GM18909 (cell line): ENCODE measurements around the gene KMT2E.

Experiments used
- ATAC-seq: cut with Tn5 transposase; IDR thresholded peaks from one replicate; pipeline ENCODE4 v1.9.1; 2021; ENCODE audit warnings: mild to moderate bottlenecking; ENCODE audit not compliant: unreplicated experiment, poor library complexity

Gene KMT2E

GRCh38 chr7:105153531-105153930, 139.5 kb downstream of the KMT2E start:
- ATAC-seq = no peak

GRCh38 chr7:105154084-105154483, 140.1 kb downstream of the KMT2E start:
- no peak for ATAC-seq

GRCh38 chr7:105156731-105157130, 142.7 kb downstream of the KMT2E start:
- ATAC-seq = no peak

GRCh38 chr7:105157278-105157677, 143.3 kb downstream of the KMT2E start:
- ATAC-seq = no peak

- ATAC-seq = no peak
These were observed 147.4 kb downstream of the KMT2E start for GRCh38 chr7:105161366-105161765.
